Ishikawa (cell line): Measurements from ENCODE around the gene PTPN2.

ENCODE experiments used
- CREB1 ChIP-seq: IDR thresholded peaks from 2 replicates; pipeline ENCODE4 v1.6.1; 2012; ENCODE audit warnings: low read depth
- EP300 ChIP-seq: IDR thresholded peaks from 2 replicates; pipeline ENCODE4 v1.6.1; 2012; ENCODE audit warnings: borderline replicate concordance
- NFIC ChIP-seq: IDR thresholded peaks from 2 replicates; pipeline ENCODE4 v1.6.1; 2012
- REST ChIP-seq: IDR thresholded peaks from 2 replicates; pipeline ENCODE4 v1.6.1; 2012; ENCODE audit warnings: low read depth, mild to moderate bottlenecking
- TEAD4 ChIP-seq: IDR thresholded peaks from 2 replicates; pipeline ENCODE4 v1.6.1; 2012
- USF1 ChIP-seq: IDR thresholded peaks from 2 replicates; pipeline ENCODE4 v1.6.1; 2012
- ZBTB7A ChIP-seq: IDR thresholded peaks from 2 replicates; pipeline ENCODE4 v1.6.1; 2012; ENCODE audit warnings: low read depth
- TF ChIP-seq, protein P1 (sequence below): IDR thresholded peaks from 2 replicates; pipeline ENCODE4 v1.6.1; 2012

- TF ChIP-seq ZBTB7A, result no peak
- no peak for TF ChIP-seq CREB1
- TF ChIP-seq USF1, result no peak
- no peak for TF ChIP-seq TEAD4
- TF ChIP-seq NFIC, result no peak
- TF ChIP-seq, protein P1, sequence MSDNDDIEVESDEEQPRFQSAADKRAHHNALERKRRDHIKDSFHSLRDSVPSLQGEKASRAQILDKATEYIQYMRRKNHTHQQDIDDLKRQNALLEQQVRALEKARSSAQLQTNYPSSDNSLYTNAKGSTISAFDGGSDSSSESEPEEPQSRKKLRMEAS, result no peak
- no peak for TF ChIP-seq EP300
- no peak for TF ChIP-seq REST
Measured at GRCh38 chr18:12842459-12843380, 41.3 kb downstream of the PTPN2 start.
